Fibroblast of mammary gland (primary cell): ENCODE results near the gene TNFRSF1B.

Source experiments
- DNase-seq: peaks from one replicate; pipeline ENCODE4 v3.0.0-alpha.2; 2010; ENCODE audit warnings: low read depth
- H3K4me3 ChIP-seq: 2 replicates; pipeline ENCODE4 v1.5.1; 2011; ENCODE audit warnings: low read depth, mild to moderate bottlenecking, low read length, moderate library complexity; ENCODE audit not compliant: control insufficient read depth
- CTCF ChIP-seq: conservative IDR thresholded peaks from 2 replicates; pipeline ENCODE4 v1.5.1; 2011; ENCODE audit warnings: low read depth, low read length, inconsistent platforms; ENCODE audit not compliant: control insufficient read depth, insufficient read depth

Gene TNFRSF1B

GRCh38 chr1:12194666-12195216 lies 27.9 kb downstream of the TNFRSF1B start:
- no peak for DNase-seq
- no peak for TF ChIP-seq CTCF
- no peak overlapping the region for H3K4me3 ChIP-seq

DNA sequence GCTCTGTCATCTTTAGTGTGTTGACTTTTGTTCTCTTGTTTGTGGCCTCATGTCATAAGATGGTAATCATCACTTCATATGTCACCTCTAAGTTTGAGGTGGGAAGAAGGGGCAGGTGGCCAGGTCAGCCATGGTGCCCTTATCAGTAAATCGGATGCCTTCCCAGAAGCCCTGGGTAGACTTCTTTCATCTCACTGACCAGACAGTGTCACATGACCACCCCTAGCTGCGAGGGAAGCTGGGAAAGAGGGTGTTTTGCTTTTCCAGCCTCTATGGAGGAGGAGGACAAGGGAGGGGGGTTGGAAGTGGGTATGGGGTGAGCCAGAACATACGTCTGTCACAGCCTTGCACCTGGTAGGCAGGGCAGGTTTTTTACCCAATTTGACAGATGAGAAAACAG lies 28.6 kb downstream of the TNFRSF1B start:
- DNase-seq: no peak
- TF ChIP-seq CTCF: no peak
- H3K4me3 ChIP-seq: no peak overlapping the region

GRCh38 chr1:12196641-12197482 lies 30.1 kb downstream of the TNFRSF1B start:
- TF ChIP-seq CTCF: no peak
- no peak for DNase-seq

DNA sequence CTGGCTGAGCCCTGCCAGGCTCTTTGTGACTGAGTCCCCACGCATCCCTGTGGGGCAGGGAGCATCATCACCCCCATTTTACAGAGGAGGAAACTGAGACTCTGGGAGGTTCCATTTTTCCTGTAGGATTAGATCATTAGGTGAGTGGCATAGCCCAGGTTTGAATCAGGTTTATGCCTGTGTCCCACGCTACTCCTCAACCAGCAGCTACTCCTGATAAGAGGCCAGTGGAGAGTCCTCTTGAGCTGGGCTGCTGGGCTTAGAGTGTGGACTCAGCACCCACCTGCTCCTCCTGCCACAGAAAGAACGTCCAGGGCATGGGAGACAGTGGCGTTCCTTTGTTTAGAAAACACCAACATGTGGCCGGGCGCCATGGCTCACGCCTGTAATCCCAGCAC lies 30.7 kb downstream of the TNFRSF1B start:
- no peak for TF ChIP-seq CTCF
- no peak for DNase-seq
- H3K4me3 ChIP-seq: no peak overlapping the region

More at GRCh38 chr1:12196641-12197482, 30.1 kb downstream of the TNFRSF1B start:
- no peak overlapping the region for H3K4me3 ChIP-seq

DNA sequence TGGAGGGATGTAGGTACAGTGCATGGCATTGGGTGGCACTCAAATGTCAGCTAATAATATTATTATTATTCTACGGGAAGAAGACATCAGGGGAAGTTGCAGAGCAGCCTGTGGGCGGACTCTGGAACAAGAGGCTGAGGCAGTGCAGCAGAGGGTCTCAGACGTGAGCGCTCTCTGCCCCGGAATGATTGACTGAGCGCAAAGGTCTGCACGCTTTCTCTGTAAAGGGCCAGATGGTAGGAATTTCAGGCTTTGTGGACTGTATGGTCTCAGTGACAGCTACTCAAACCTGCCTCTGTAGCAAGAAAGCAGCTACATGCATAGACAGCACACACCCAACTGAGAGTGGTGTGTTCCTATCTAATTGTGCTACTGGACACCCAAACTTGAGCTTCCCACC lies 33.4 kb downstream of the TNFRSF1B start:
- no peak for DNase-seq
- no peak for TF ChIP-seq CTCF
- H3K4me3 ChIP-seq: no peak overlapping the region

GRCh38 chr1:12201352-12202189 lies 34.8 kb downstream of the TNFRSF1B start:
- TF ChIP-seq CTCF: no peak
- no peak for DNase-seq
- H3K4me3 ChIP-seq: no peak overlapping the region
